ENCODE measurements around the gene HDAC4. TPM values are rescaled to one million over a fixed set of nuclear protein-coding genes. Genes with fewer than 3 reads are reported as not detected.

Gene HDAC4
- total RNA-seq, 2 donors from 2014 or later, result 49.8 to 71.7 TPM

GRCh38 chr2:239275044-239275685 is 125.7 kb downstream of the HDAC4 start:
- Mint-ChIP-seq H3K27me3 (ENCODE audit: low read depth) (peaks cover 30% of the 10 kb centered on the region), H3K36me3 (ENCODE audit: insufficient read depth in 2 of 2) (peaks cover 0 to 4% of the 10 kb centered on the region in 2 donors), H3K27ac (peak overlapping the region; percentile 85), H3K4me1 (ENCODE audit: low read depth) (peaks cover 65% of the 10 kb centered on the region), H3K4me3 (peak overlapping the region; percentile 82 to 94), H3K9me3 (no peaks in the 10 kb centered on the region)
- ATAC-seq (replicated peaks in 1 of 2) (peak; percentile 85 to 86), DNase-seq (peak; percentile 88 to 89)

GRCh38 chr2:239274391-239275043 is 126.3 kb downstream of the HDAC4 start:
- ATAC-seq (replicated peaks in 1 of 2), result peak; percentile 51 to 65
- H3K4me3 Mint-ChIP-seq, result peak overlapping the region; percentile 82 to 94
- H3K36me3 Mint-ChIP-seq (ENCODE audit: insufficient read depth in 2 of 2), result peaks cover 0 to 4% of the 10 kb centered on the region in 2 donors
- H3K27me3 Mint-ChIP-seq (ENCODE audit: low read depth), result peaks cover 35% of the 10 kb centered on the region
- H3K4me1 Mint-ChIP-seq (ENCODE audit: low read depth), result peaks cover 71% of the 10 kb centered on the region
- H3K9me3 Mint-ChIP-seq, result no peaks in the 10 kb centered on the region
- DNase-seq, result peak; percentile 66 to 78
- H3K27ac Mint-ChIP-seq, result peak overlapping the region; percentile 85

- H3K4me3 Mint-ChIP-seq, result peak overlapping the region; percentile 82 to 94
- H3K9me3 Mint-ChIP-seq, result no peaks in the 10 kb centered on the region
- peaks cover 4 to 7% of the 10 kb centered on the region in 2 donors for H3K36me3 Mint-ChIP-seq (ENCODE audit: insufficient read depth in 2 of 2)
- peaks cover 81% of the 10 kb centered on the region for H3K4me1 Mint-ChIP-seq (ENCODE audit: low read depth)
- no peak overlapping the region for H3K27ac Mint-ChIP-seq
- DNase-seq (no peak), ATAC-seq (replicated peaks in 1 of 2) (no peak)
- peaks cover 41% of the 10 kb centered on the region for H3K27me3 Mint-ChIP-seq (ENCODE audit: low read depth)
Observed at GRCh38 chr2:239273280-239274234, 127.3 kb downstream of the HDAC4 start.

GRCh38 chr2:239272626-239273025 is 128.2 kb downstream of the HDAC4 start:
- DNase-seq, result no peak
- no peak overlapping the region for H3K27ac Mint-ChIP-seq

GRCh38 chr2:239271882-239272281 is 128.9 kb downstream of the HDAC4 start:
- DNase-seq, result no peak
- no peak overlapping the region for H3K27ac Mint-ChIP-seq
- H3K9me3 Mint-ChIP-seq, result no peaks in the 10 kb centered on the region
- ATAC-seq (replicated peaks in 1 of 2), result no peak
- peaks cover 87% of the 10 kb centered on the region for H3K4me1 Mint-ChIP-seq (ENCODE audit: low read depth)
- H3K4me3 Mint-ChIP-seq, result no peak overlapping the region
- H3K27me3 Mint-ChIP-seq (ENCODE audit: low read depth), result peaks cover 41% of the 10 kb centered on the region
- H3K36me3 Mint-ChIP-seq (ENCODE audit: insufficient read depth in 2 of 2), result peaks cover 6 to 7% of the 10 kb centered on the region in 2 donors

More at GRCh38 chr2:239272626-239273025, 128.2 kb downstream of the HDAC4 start:
- no peaks in the 10 kb centered on the region for H3K9me3 Mint-ChIP-seq
- no peak for ATAC-seq (replicated peaks in 1 of 2)
- peaks cover 84% of the 10 kb centered on the region for H3K4me1 Mint-ChIP-seq (ENCODE audit: low read depth)
- H3K36me3 Mint-ChIP-seq (ENCODE audit: insufficient read depth in 2 of 2), result peaks cover 4 to 7% of the 10 kb centered on the region in 2 donors
- no peak overlapping the region for H3K4me3 Mint-ChIP-seq
- H3K27me3 Mint-ChIP-seq (ENCODE audit: low read depth), result peaks cover 41% of the 10 kb centered on the region

GRCh38 chr2:239271471-239271870 is 129.3 kb downstream of the HDAC4 start:
- ATAC-seq (replicated peaks in 1 of 2) (no peak), DNase-seq (no peak)
- H3K27ac Mint-ChIP-seq, result no peak overlapping the region
- peaks cover 41% of the 10 kb centered on the region for H3K27me3 Mint-ChIP-seq (ENCODE audit: low read depth)
- H3K4me3 Mint-ChIP-seq, result no peak overlapping the region
- H3K36me3 Mint-ChIP-seq (ENCODE audit: insufficient read depth in 2 of 2), result peaks cover 6 to 7% of the 10 kb centered on the region in 2 donors
- peaks cover 89% of the 10 kb centered on the region for H3K4me1 Mint-ChIP-seq (ENCODE audit: low read depth)
- H3K9me3 Mint-ChIP-seq, result no peaks in the 10 kb centered on the region

GRCh38 chr2:239269916-239270315 is 130.9 kb downstream of the HDAC4 start:
- Mint-ChIP-seq H3K9me3 (no peaks in the 10 kb centered on the region), H3K4me3 (no peak overlapping the region), H3K27me3 (ENCODE audit: low read depth) (peaks cover 41% of the 10 kb centered on the region), H3K27ac (no peak overlapping the region), H3K4me1 (ENCODE audit: low read depth) (peaks cover 90% of the 10 kb centered on the region), H3K36me3 (ENCODE audit: insufficient read depth in 2 of 2) (peaks cover 6 to 7% of the 10 kb centered on the region in 2 donors)
- no peak for ATAC-seq (replicated peaks in 1 of 2)
- DNase-seq, result no peak

GRCh38 chr2:239269173-239269885 is 131.5 kb downstream of the HDAC4 start:
- Mint-ChIP-seq H3K27ac (no peak overlapping the region), H3K4me3 (peak overlapping the region; percentile 16 to 52), H3K4me1 (ENCODE audit: low read depth) (peaks cover 90% of the 10 kb centered on the region), H3K9me3 (no peaks in the 10 kb centered on the region), H3K27me3 (ENCODE audit: low read depth) (peaks cover 41% of the 10 kb centered on the region), H3K36me3 (ENCODE audit: insufficient read depth in 2 of 2) (peaks cover 6 to 7% of the 10 kb centered on the region in 2 donors)
- DNase-seq (no peak), ATAC-seq (replicated peaks in 1 of 2) (no peak)

GRCh38 chr2:239268549-239268948 is 132.3 kb downstream of the HDAC4 start:
- ATAC-seq (replicated peaks in 1 of 2), result no peak
- Mint-ChIP-seq H3K4me3 (peak overlapping the region; percentile 93 to 96), H3K9me3 (no peaks in the 10 kb centered on the region), H3K27me3 (ENCODE audit: low read depth) (peaks cover 35% of the 10 kb centered on the region), H3K27ac (peak overlapping the region; percentile 22), H3K4me1 (ENCODE audit: low read depth) (peaks cover 90% of the 10 kb centered on the region), H3K36me3 (ENCODE audit: insufficient read depth in 2 of 2) (peaks cover 4 to 6% of the 10 kb centered on the region in 2 donors)
- DNase-seq, result no peak

GRCh38 chr2:239268082-239268481 is 132.7 kb downstream of the HDAC4 start:
- H3K9me3 Mint-ChIP-seq, result no peaks in the 10 kb centered on the region
- peaks cover 31% of the 10 kb centered on the region for H3K27me3 Mint-ChIP-seq (ENCODE audit: low read depth)
- peaks cover 4 to 6% of the 10 kb centered on the region in 2 donors for H3K36me3 Mint-ChIP-seq (ENCODE audit: insufficient read depth in 2 of 2)
- DNase-seq (no peak), ATAC-seq (replicated peaks in 1 of 2) (no peak)
- H3K4me3 Mint-ChIP-seq, result peak overlapping the region; percentile 93 to 96
- peaks cover 89% of the 10 kb centered on the region for H3K4me1 Mint-ChIP-seq (ENCODE audit: low read depth)
- peak overlapping the region; percentile 22 for H3K27ac Mint-ChIP-seq

GRCh38 chr2:239267288-239267951 is 133.4 kb downstream of the HDAC4 start:
- peaks cover 26% of the 10 kb centered on the region for H3K27me3 Mint-ChIP-seq (ENCODE audit: low read depth)
- H3K9me3 Mint-ChIP-seq, result no peaks in the 10 kb centered on the region
- DNase-seq, result peak; percentile 92 to 93
- peaks cover 4 to 6% of the 10 kb centered on the region in 2 donors for H3K36me3 Mint-ChIP-seq (ENCODE audit: insufficient read depth in 2 of 2)
- H3K27ac Mint-ChIP-seq, result peak overlapping the region; percentile 94
- peak; percentile 72 to 80 for ATAC-seq (replicated peaks in 1 of 2)
- H3K4me1 Mint-ChIP-seq (ENCODE audit: low read depth), result peaks cover 87% of the 10 kb centered on the region
- peak overlapping the region; percentile 93 to 96 for H3K4me3 Mint-ChIP-seq

GRCh38 chr2:239266779-239267287 is 134.0 kb downstream of the HDAC4 start:
- peaks cover 86% of the 10 kb centered on the region for H3K4me1 Mint-ChIP-seq (ENCODE audit: low read depth)
- ATAC-seq (replicated peaks in 1 of 2) (no peak), DNase-seq (no peak)
- peak overlapping the region; percentile 93 to 96 for H3K4me3 Mint-ChIP-seq
- H3K27me3 Mint-ChIP-seq (ENCODE audit: low read depth), result peaks cover 21% of the 10 kb centered on the region
- H3K36me3 Mint-ChIP-seq (ENCODE audit: insufficient read depth in 2 of 2), result peaks cover 4 to 6% of the 10 kb centered on the region in 2 donors
- peak overlapping the region; percentile 94 for H3K27ac Mint-ChIP-seq
- no peaks in the 10 kb centered on the region for H3K9me3 Mint-ChIP-seq

All from activated T-cell treated with anti-CD3 and anti-CD28 coated beads, Interleukin-2, amount 50 U/mL, for 72 hours (primary cell).